Common myeloid progenitor, CD34-positive (primary cell): Measurements from ENCODE around the gene ASPN.

Experiments used
- CTCF ChIA-PET: fragments of 350-600 bp; sonication (Branson Sonifier 250); formaldehyde crosslinking; loops from one replicate; lab custom pipeline; 2021; ENCODE audit warnings: antibody characterized with exemption; lab: Charles Lee
- POLR2A ChIA-PET: fragments of 350-600 bp; sonication (Branson Sonifier 250); formaldehyde crosslinking; loops from one replicate; lab custom pipeline; 2021; ENCODE audit warnings: antibody characterized with exemption; lab: Charles Lee
- DNase-seq, 3 donors: peaks; one replicate each; pipeline versions ENCODE4 v3.0.0 to v3.0.0-alpha.2; 2013
- H3K27ac ChIP-seq, 2 experiments: 1 replicate in 1 of 2; 2 replicates in 1 of 2; pipeline ENCODE4 v1.7.0; 2013; ENCODE audit warnings: inconsistent platforms in 2 of 2, low read length in 2 of 2, mild to moderate bottlenecking in 2 of 2, low read depth in 1 of 2, moderate library complexity in 1 of 2; ENCODE audit not compliant: severe bottlenecking in 2 of 2, insufficient read depth in 1 of 2, poor library complexity in 1 of 2
- H3K27me3 ChIP-seq, 5 experiments: replicated peaks in 2 of 5; 1 replicate in 3 of 5; 2 replicates in 2 of 5; pipeline versions ENCODE4 v1.6.1 to v1.7.0; 2013; ENCODE audit warnings: low read length in 4 of 5, mild to moderate bottlenecking in 2 of 5, moderate library complexity in 2 of 5, inconsistent platforms in 1 of 5; ENCODE audit not compliant: insufficient read depth in 5 of 5, control insufficient read depth in 4 of 5
- H3K36me3 ChIP-seq, 4 experiments: 1 replicate in 2 of 4; 2 replicates in 2 of 4; pipeline versions ENCODE4 v1.6.1 to v1.7.0; 2013; ENCODE audit warnings: low read length in 3 of 4, control low read depth in 1 of 4, mild to moderate bottlenecking in 1 of 4; ENCODE audit not compliant: control insufficient read depth in 4 of 4, insufficient read depth in 4 of 4
- H3K4me1 ChIP-seq, 4 experiments: 1 replicate in 3 of 4; 2 replicates in 1 of 4; pipeline versions ENCODE4 v1.6.1 to v1.7.1; 2013; ENCODE audit warnings: low read length in 3 of 4, mild to moderate bottlenecking in 3 of 4, control low read depth in 1 of 4, inconsistent platforms in 1 of 4, moderate library complexity in 1 of 4; ENCODE audit not compliant: control insufficient read depth in 4 of 4, insufficient read depth in 4 of 4; ENCODE audit errors: control extremely low read depth in 1 of 4
- H3K4me3 ChIP-seq, 7 experiments: 1 replicate in 4 of 7; 2 replicates in 3 of 7; pipeline versions ENCODE4 v1.5.1 to v1.7.0; 2013; ENCODE audit warnings: mild to moderate bottlenecking in 7 of 7, low read length in 6 of 7, moderate library complexity in 6 of 7, inconsistent platforms in 2 of 7, low read depth in 2 of 7, control low read depth in 1 of 7; ENCODE audit not compliant: insufficient read depth in 4 of 7, control insufficient read depth in 1 of 7; ENCODE audit errors: extremely low read depth in 1 of 7
- H3K9me3 ChIP-seq, 5 experiments: 1 replicate in 4 of 5; 2 replicates in 1 of 5; pipeline versions ENCODE4 v1.6.1 to v1.7.1; 2013; ENCODE audit warnings: low read length in 4 of 5, mild to moderate bottlenecking in 2 of 5, inconsistent platforms in 1 of 5, low read depth in 1 of 5, moderate library complexity in 1 of 5; ENCODE audit not compliant: control insufficient read depth in 4 of 5, insufficient read depth in 2 of 5; ENCODE audit errors: control extremely low read depth in 1 of 5
- whole genome bisulfite sequencing: methylation state at CpG from one replicate; pipeline ENCODE4 v1.1.5; 2013; ENCODE audit not compliant: insufficient coverage; 5-methylcytosine and 5-hydroxymethylcytosine counted together

ASPN gene

DNA sequence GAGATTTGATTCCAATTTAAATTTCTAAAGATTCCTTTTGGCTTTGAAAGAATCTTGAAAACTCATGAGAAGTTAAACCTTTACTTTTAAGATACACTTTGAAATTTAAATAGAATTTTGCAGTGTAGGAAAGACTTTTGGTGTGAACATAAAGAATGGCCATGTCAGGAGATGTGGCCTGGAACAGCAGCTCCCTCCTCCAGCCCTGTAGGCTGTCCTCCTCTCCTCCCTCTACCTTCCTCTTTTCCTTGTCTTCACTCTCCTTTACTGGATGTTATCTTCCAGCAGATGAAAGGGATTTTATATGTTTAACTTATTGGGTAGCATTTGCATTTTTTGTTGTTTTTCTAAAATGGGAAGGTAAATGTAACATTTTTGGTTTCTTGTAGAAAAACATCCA, 18.9 kb downstream of the ASPN start:
- POLR2A ChIA-PET = no interaction called here
- H3K4me3 ChIP-seq = no peak overlapping the region

DNA sequence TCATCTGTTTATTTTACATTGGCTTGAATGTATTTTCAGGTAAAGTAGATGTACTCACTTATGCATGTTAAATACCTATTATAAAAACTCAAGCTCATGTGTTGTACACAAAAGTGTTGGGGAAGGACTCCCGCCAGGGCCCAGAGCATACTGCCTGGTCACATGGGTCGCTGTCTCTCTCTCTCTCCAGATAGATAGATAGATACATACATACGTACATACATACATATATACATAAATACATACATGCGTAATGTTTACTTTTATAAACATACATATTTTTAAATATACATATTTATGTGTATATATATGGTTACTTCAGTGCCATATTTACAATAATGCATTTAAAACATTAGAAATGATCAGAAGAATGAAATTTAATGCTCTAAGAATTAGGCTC, 24.7 kb downstream of the ASPN start:
- Histone ChIP-seq H3K36me3 (no peaks in the 10 kb centered on the region), H3K27me3 (no peaks in the 10 kb centered on the region), H3K27ac (no peak overlapping the region), H3K9me3 (no peaks in the 10 kb centered on the region), H3K4me1 (no peaks in the 10 kb centered on the region), H3K4me3 (no peak overlapping the region)
- no CpG with 5 or more reads among the region's 4 CpGs for WGBS
- CTCF ChIA-PET = no interaction called here
- DNase-seq = no peak
- POLR2A ChIA-PET = no interaction called here

More for the DNA sequence above, 18.9 kb downstream of the ASPN start:
- no peaks in the 10 kb centered on the region for H3K27me3 ChIP-seq
- H3K9me3 ChIP-seq = no peaks in the 10 kb centered on the region
- no peak overlapping the region for H3K27ac ChIP-seq
- H3K4me1 ChIP-seq = no peaks in the 10 kb centered on the region
- CTCF ChIA-PET = no interaction called here
- H3K36me3 ChIP-seq = no peaks in the 10 kb centered on the region
- DNase-seq = no peak

DNA sequence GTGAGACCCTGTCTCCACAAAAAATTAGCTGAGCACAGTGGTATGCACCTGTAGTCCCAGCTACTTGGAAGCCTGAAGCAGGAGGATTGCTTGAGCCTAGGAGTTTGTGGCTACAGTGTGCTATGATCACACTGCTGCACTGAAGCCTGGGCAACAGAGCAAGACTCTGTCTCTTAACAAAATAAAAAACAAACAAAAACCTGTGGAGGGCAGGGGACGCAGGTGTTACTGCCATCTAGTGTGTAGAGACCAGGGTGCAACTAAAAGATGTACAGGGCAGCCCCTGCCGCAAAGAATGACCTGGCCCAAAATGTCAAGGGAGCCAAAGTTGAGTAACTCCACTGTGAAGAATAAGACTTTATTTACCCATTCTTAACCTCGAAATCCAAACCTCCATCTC, 27.1 kb downstream of the ASPN start:
- no peaks in the 10 kb centered on the region for H3K36me3 ChIP-seq
- peak; percentile 2 to 9 (median 6) for DNase-seq
- POLR2A ChIA-PET = no interaction called here
- no peak overlapping the region for H3K4me3 ChIP-seq
- no peak overlapping the region for H3K27ac ChIP-seq
- no peaks in the 10 kb centered on the region for H3K9me3 ChIP-seq
- CTCF ChIA-PET = interaction anchor here (2.3 kb wide), 1 partner anchor 16 kb away, joined by 5 read pairs; no protein-coding TSS in a partner anchor
- 83% methylated on average over 1 of the region's 3 CpGs for WGBS
- no peaks in the 10 kb centered on the region for H3K4me1 ChIP-seq
- no peaks in the 10 kb centered on the region for H3K27me3 ChIP-seq

DNA sequence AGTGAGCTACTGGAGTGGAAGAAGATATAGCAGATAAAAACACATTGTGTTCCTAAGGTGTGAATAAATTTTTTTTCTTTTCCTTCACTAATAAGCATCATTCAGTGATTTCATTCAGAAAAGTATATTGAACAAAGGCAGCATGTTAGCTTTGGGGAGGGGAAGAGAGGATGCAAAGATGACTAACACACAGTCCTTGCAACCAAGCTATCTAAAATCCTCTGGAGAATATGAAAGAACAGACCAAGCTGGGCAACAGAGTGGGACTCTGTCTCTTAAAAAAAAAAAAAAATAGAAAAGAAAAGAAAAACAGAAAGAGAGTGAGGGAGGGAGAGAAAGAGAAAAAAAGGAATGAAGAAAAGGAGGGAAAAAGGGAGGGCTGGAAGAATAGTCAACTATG, 35.8 kb downstream of the ASPN start:
- no peak for DNase-seq
- H3K27me3 ChIP-seq = no peaks in the 10 kb centered on the region
- ChIA-PET POLR2A (no interaction called here), CTCF (interaction anchor here (0.9 to 1.0 kb wide), 3 partner anchors 25 to 308 kb away, joined by 3 to 4 read pairs (median 4); no protein-coding TSS in a partner anchor)
- H3K27ac ChIP-seq = no peak overlapping the region
- no peaks in the 10 kb centered on the region for H3K36me3 ChIP-seq
- H3K4me3 ChIP-seq = no peak overlapping the region
- H3K4me1 ChIP-seq = no peaks in the 10 kb centered on the region
- no peaks in the 10 kb centered on the region for H3K9me3 ChIP-seq

DNA sequence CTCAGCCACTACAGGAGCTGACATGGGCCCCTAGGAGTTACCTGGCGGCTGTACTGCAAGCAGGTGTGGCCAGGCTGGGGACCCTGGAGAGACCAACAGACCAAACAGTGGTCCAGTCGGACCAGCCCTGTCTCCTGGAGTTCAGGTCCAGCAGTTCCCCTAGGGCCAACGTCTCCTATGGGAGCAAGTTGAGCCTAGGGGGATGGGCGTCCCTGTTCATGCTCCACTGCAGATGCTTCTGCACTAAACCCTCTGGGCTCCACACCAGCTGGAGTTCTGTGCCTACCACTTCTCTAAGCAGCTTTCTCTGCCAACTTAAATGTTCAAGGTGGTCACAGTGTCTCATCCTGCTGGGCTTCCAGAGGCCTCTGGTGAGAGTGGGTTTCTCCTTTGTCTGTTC, 37.5 kb downstream of the ASPN start:
- H3K9me3 ChIP-seq = no peaks in the 10 kb centered on the region
- no peak overlapping the region for H3K27ac ChIP-seq
- H3K36me3 ChIP-seq = no peaks in the 10 kb centered on the region
- POLR2A ChIA-PET = no interaction called here
- DNase-seq = no peak
- CTCF ChIA-PET = interaction anchor here (1.0 kb wide), 1 partner anchor 11 kb away, joined by 3 read pairs; no protein-coding TSS in a partner anchor
- no peak overlapping the region for H3K4me3 ChIP-seq
- no peaks in the 10 kb centered on the region for H3K4me1 ChIP-seq
- 91% methylated on average over 3 of the region's 4 CpGs for WGBS
- no peaks in the 10 kb centered on the region for H3K27me3 ChIP-seq

DNA sequence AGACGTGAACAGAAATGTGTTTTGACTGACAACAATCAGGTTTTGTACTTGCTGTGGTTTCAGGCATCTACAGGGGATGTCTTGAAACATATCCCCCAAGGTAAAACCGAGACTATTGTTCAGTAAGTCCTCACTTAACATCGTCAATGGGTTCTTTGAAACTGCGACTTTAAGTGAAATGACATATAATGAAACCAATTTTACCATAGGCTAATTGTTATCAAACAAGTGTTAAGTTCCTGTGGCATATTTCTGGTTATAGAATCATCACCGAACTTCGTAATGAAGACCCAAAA, 41.6 kb downstream of the ASPN start:
- ChIA-PET POLR2A (interaction anchor here (0.5 kb wide), 1 partner anchor 53 kb away, joined by 5 read pairs; no protein-coding TSS in a partner anchor), CTCF (interaction anchor here (1.0 to 3.2 kb wide), 7 partner anchors 13 to 112 kb away, joined by 3 to 10 read pairs (median 3); no protein-coding TSS in a partner anchor)
- no peaks in the 10 kb centered on the region for H3K9me3 ChIP-seq
- WGBS = 80% methylated on average over 1 of the region's 6 CpGs
- no peaks in the 10 kb centered on the region for H3K36me3 ChIP-seq
- H3K4me3 ChIP-seq = no peak overlapping the region
- no peaks in the 10 kb centered on the region for H3K27me3 ChIP-seq
- H3K27ac ChIP-seq = no peak overlapping the region
- DNase-seq = no peak
- H3K4me1 ChIP-seq = no peaks in the 10 kb centered on the region

DNA sequence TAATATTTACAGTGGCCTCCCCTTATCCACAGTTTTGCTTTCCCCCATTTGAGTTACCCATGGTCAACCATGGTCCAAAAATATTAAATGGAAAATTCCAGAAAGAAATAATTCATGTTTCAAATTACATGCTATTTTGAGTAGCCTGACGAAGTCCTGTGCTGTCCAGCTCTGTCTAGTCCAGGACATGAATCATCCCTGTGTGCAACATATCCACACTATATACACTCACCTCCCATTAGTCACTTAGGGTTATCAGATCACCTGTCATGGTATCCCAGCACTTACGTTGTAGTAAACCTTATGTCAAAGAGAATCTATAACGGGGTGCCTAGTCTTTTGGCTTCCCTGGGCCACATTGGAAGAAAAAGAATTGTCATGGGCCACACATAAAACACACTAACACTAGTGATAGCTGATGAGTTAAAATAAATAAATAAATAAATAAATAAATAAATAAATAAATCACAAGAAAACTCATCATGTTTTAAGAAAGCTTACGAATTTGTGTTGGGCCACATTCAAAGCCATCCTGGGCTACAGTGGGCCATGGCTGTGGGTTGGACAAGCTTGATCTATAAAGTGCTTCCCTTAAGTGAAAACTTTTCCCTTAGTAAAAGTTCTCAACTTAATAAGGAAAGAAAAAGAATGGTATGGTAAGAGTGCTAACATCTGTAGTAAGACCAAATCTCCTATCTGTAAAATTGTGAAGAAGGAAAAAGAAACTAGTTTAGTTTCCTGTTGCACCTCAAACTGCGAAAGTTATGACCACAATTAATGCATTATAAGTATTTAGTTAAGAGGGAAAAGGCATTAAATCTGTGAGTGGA, 42.2 kb downstream of the ASPN start:
- no peak for DNase-seq
- ChIA-PET POLR2A (interaction anchor here (0.5 kb wide), 1 partner anchor 53 kb away, joined by 5 read pairs; no protein-coding TSS in a partner anchor), CTCF (interaction anchor here (0.9 to 4.4 kb wide), 10 partner anchors 13 to 112 kb away, joined by 3 to 35 read pairs (median 4); no protein-coding TSS in a partner anchor)
- H3K9me3 ChIP-seq = no peaks in the 10 kb centered on the region
- no peaks in the 10 kb centered on the region for H3K4me1 ChIP-seq
- WGBS = 100% methylated on average over 1 of the region's 5 CpGs
- no peaks in the 10 kb centered on the region for H3K36me3 ChIP-seq
- no peak overlapping the region for H3K27ac ChIP-seq
- no peak overlapping the region for H3K4me3 ChIP-seq
- H3K27me3 ChIP-seq = no peaks in the 10 kb centered on the region
